WI38 (cell line): ENCODE data around the gene TMEM88.

Experiments used
- H3K4me3 ChIP-seq: 2 replicates; pipeline ENCODE4 v1.5.1; 2011; ENCODE audit warnings: low read depth, mild to moderate bottlenecking, control low read depth, low read length
- TF ChIP-seq, protein P1 (sequence below): IDR thresholded peaks from 2 replicates; pipeline ENCODE4 v1.5.1; 2012; ENCODE audit warnings: low read depth, mild to moderate bottlenecking, control low read depth, low read length

The TMEM88 gene

DNA sequence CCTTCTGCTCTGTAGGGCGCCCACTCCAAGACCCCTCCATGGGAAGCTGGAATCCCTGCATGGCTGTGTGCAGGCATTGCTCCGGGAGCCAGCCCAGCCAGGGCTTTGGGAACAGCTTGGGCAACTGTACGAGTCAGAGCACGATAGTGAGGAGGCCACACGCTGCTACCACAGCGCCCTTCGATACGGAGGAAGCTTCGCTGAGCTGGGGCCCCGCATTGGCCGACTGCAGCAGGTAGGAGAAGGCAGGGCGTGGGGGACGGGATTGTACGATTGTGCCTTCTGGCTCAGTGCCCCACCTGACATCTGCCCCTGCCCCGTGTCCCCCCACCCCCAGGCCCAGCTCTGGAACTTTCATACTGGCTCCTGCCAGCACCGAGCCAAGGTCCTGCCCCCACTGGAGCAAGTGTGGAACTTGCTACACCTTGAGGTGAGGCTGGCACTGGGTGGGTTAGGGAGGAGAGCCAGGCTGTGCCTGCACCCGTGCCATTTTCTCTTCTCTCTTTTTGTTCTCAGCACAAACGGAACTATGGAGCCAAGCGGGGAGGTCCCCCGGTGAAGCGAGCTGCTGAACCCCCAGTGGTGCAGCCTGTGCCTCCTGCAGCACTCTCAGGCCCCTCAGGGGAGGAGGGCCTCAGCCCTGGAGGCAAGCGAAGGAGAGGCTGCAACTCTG, 8.7 kb upstream of the TMEM88 start:
- H3K4me3 ChIP-seq: no peak overlapping the region
- TF ChIP-seq, protein P1, sequence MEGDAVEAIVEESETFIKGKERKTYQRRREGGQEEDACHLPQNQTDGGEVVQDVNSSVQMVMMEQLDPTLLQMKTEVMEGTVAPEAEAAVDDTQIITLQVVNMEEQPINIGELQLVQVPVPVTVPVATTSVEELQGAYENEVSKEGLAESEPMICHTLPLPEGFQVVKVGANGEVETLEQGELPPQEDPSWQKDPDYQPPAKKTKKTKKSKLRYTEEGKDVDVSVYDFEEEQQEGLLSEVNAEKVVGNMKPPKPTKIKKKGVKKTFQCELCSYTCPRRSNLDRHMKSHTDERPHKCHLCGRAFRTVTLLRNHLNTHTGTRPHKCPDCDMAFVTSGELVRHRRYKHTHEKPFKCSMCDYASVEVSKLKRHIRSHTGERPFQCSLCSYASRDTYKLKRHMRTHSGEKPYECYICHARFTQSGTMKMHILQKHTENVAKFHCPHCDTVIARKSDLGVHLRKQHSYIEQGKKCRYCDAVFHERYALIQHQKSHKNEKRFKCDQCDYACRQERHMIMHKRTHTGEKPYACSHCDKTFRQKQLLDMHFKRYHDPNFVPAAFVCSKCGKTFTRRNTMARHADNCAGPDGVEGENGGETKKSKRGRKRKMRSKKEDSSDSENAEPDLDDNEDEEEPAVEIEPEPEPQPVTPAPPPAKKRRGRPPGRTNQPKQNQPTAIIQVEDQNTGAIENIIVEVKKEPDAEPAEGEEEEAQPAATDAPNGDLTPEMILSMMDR: no peak

DNA sequence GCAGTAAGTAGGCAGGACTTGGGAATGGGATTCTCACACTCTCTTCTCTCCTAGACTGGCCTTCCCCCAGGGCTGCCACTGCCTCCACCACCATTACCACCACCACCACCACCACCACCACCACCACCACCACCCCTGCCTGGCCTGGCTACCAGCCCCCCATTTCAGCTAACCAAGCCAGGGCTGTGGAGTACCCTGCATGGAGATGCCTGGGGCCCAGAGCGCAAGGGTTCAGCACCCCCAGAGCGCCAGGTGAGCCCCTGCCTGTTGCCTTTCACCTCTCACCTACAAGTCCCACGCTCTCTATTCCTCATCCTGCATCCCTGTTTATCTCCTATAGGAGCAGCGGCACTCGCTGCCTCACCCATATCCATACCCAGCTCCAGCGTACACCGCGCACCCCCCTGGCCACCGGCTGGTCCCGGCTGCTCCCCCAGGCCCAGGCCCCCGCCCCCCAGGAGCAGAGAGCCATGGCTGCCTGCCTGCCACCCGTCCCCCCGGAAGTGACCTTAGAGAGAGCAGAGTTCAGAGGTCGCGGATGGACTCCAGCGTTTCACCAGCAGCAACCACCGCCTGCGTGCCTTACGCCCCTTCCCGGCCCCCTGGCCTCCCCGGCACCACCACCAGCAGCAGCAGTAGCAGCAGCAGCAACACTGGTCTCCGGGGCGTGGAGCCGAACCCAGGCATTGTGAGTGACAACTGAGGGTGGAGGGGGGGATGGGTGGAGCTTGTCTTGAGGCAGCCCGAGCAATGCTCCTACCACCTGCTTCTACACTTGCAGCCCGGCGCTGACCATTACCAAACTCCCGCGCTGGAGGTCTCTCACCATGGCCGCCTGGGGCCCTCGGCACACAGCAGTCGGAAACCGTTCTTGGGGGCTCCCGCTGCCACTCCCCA, 7.9 kb upstream of the TMEM88 start:
- no peak overlapping the region for H3K4me3 ChIP-seq
- TF ChIP-seq, protein P1: no peak

DNA sequence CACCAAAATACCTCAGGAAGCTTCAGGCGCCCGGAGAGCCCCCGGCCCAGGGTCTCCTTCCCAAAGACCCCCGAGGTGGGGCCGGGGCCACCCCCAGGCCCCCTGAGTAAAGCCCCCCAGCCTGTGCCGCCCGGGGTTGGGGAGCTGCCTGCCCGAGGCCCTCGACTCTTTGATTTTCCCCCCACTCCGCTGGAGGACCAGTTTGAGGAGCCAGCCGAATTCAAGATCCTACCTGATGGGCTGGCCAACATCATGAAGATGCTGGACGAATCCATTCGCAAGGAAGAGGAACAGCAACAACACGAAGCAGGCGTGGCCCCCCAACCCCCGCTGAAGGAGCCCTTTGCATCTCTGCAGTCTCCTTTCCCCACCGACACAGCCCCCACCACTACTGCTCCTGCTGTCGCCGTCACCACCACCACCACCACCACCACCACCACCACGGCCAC, 6.7 kb upstream of the TMEM88 start:
- TF ChIP-seq, protein P1: no peak
- H3K4me3 ChIP-seq: no peak overlapping the region

DNA sequence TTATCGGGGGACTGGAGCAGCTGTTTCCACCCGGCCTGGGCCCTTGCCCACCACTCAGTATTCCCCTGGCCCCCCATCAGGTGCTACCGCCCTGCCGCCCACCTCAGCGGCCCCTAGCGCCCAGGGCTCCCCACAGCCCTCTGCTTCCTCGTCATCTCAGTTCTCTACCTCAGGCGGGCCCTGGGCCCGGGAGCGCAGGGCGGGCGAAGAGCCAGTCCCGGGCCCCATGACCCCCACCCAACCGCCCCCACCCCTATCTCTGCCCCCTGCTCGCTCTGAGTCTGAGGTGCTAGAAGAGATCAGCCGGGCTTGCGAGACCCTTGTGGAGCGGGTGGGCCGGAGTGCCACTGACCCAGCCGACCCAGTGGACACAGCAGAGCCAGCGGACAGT, 6.1 kb upstream of the TMEM88 start:
- no peak overlapping the region for H3K4me3 ChIP-seq
- TF ChIP-seq, protein P1: no peak

GRCh38 chr17:7849130-7849750, 5.6 kb upstream of the TMEM88 start:
- TF ChIP-seq, protein P1: no peak
- no peak overlapping the region for H3K4me3 ChIP-seq

- TF ChIP-seq, protein P1: no peak
- H3K4me3 ChIP-seq: no peak overlapping the region
These were observed 4.9 kb upstream of the TMEM88 start for GRCh38 chr17:7849751-7850504.
